Measurements from ENCODE around the gene TEX261.

DNA sequence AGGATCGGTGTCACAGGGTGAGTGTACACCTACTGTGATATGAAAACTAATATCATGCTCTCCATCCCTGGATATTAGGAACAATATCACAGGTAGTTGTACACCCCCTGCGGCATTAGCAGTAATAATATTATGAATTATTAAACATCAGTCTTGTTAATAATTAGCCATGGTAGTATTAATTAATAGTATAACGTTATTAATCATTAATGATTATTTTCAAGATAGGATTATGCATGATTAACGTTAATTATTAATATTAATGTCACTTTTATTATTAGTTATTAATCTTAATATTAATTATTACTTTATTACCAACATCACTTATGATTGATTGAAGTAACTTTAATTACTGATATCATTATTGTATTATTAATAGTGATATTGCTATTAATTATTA is 47.6 kb upstream of the TEX261 start:
- TF ChIP-seq FOXA1 (IDR thresholded peaks at IDR 0.05) (no peak), NFRKB (IDR thresholded peaks at IDR 0.05) (no peak), FOXM1 (IDR thresholded peaks at IDR 0.05; ENCODE audit: borderline replicate concordance) (no peak), ELF4 (IDR thresholded peaks at IDR 0.05) (no peak), SUZ12 (IDR thresholded peaks at IDR 0.05) (no peak), SP1 (IDR thresholded peaks at IDR 0.05) (no peak), ZNF384 (IDR thresholded peaks at IDR 0.05) (no peak), TARDBP (IDR thresholded peaks at IDR 0.05) (no peak), HDGF (IDR thresholded peaks at IDR 0.05; ENCODE audit: borderline replicate concordance) (no peak), BHLHE40 (IDR thresholded peaks at IDR 0.05; ENCODE audit: borderline replicate concordance) (no peak), LEF1 (IDR thresholded peaks at IDR 0.05; ENCODE audit: borderline replicate concordance) (no peak), FOXK2 (IDR thresholded peaks at IDR 0.05) (no peak)
- TF ChIP-seq, protein P1, sequence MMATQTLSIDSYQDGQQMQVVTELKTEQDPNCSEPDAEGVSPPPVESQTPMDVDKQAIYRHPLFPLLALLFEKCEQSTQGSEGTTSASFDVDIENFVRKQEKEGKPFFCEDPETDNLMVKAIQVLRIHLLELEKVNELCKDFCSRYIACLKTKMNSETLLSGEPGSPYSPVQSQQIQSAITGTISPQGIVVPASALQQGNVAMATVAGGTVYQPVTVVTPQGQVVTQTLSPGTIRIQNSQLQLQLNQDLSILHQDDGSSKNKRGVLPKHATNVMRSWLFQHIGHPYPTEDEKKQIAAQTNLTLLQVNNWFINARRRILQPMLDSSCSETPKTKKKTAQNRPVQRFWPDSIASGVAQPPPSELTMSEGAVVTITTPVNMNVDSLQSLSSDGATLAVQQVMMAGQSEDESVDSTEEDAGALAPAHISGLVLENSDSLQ (IDR thresholded peaks at IDR 0.05): no peak
